GM12801 (cell line): Measurements from ENCODE around the gene TTC34.

Experiments
- TF ChIP-seq, protein P1 (sequence below): IDR thresholded peaks from one replicate; pipeline ENCODE4 v1.5.1; 2011; ENCODE audit warnings: control low read depth; ENCODE audit not compliant: insufficient read length; ENCODE audit errors: extremely low read depth

Gene TTC34

GRCh38 chr1:2812939-2813653 is 11.6 kb upstream of the TTC34 start:
- TF ChIP-seq, protein P1, sequence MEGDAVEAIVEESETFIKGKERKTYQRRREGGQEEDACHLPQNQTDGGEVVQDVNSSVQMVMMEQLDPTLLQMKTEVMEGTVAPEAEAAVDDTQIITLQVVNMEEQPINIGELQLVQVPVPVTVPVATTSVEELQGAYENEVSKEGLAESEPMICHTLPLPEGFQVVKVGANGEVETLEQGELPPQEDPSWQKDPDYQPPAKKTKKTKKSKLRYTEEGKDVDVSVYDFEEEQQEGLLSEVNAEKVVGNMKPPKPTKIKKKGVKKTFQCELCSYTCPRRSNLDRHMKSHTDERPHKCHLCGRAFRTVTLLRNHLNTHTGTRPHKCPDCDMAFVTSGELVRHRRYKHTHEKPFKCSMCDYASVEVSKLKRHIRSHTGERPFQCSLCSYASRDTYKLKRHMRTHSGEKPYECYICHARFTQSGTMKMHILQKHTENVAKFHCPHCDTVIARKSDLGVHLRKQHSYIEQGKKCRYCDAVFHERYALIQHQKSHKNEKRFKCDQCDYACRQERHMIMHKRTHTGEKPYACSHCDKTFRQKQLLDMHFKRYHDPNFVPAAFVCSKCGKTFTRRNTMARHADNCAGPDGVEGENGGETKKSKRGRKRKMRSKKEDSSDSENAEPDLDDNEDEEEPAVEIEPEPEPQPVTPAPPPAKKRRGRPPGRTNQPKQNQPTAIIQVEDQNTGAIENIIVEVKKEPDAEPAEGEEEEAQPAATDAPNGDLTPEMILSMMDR = no peak

DNA sequence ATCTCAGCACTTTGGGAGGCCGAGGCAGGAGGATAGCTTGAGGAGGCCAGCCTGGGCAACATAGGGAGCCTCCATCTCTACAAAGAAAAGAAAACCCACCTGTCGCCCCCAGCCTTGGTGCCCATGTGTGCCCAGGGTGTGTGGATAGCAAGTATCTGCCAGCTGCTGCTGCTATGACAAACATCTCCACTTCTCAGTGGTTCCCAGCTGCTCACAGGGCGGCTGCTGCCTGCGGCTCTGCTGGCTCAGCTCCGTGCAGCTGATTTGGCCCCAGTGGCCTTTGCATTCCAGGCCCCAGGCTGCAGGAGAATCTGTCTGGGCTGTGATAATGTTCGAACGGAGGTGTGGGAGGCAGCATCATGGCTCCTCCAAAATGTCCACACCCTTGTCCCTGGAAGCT is 10.6 kb upstream of the TTC34 start:
- TF ChIP-seq, protein P1 = no peak

DNA sequence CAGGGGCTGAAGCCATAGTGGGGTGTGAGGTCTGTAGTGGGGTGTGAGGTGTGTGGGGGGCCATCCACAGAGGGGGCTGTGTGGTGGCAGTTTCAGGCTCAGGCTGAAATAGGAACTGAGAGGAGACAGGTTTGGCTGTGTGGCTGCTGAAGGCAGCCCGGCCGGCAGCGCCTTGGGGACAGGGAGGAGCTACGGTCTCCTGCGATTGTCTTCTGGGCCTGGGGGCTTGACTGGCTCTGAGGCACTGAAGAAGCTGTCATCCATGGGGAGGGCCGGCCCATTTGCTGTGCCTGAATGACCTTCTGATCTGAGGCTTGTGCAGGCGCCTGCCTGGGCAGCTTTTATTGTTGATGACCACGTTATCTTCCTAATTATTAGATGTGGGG is 10.0 kb upstream of the TTC34 start:
- TF ChIP-seq, protein P1 = no peak

DNA sequence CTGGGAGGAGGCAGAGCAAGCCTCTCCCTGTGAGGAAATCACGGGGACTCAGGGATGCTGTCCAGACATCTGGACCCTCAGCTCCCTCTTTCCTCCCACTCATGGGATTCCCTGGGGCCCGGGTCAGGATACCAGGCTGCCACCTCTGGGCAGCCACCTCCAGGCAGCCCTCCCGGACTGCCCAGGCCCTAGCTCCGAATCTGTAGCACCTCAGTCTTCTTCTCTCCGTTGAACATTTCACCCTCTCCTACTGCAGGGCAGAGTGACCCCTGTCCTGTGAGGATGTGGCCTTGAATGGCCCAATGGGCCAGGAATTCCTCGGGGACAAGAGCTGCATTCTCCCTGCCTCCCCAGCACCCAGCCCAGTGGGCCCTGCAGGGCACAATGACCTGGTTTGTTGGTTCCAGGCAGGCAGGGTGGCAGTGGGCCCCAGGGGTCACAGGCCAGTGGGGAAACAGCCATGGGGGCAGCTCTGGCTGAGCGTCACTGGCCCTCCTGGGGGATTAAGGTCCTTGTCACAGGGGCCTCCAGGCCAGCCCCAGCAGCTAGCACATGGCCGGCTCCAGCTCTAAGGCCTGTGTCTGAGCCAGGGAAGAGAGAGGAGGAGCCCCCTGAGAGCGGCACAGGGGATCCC is 9.5 kb upstream of the TTC34 start:
- TF ChIP-seq, protein P1 = no peak

GRCh38 chr1:2810281-2810680 is 8.8 kb upstream of the TTC34 start:
- TF ChIP-seq, protein P1 = no peak

DNA sequence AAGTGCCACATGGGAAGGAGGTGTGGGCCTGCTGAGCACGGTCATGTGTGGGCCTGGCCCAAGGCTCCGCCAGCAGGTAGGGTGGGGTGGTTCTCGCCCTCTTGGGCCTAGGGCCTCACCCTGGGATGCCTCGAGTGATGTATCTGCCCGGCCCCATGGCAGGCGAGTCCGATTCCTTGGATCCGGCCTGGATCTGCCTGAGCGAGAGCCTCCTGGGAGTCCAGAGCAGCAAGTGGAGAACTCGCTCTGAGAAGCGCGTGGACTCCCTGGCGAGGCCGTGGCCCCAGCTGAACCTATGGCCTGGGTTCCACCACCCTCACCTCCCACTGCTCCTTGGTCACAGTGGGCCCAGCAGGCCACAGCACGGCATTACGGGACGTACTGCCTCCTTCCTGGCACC is 8.2 kb upstream of the TTC34 start:
- TF ChIP-seq, protein P1 = no peak

- TF ChIP-seq, protein P1 = no peak
Observed at GRCh38 chr1:2808831-2809605, 7.5 kb upstream of the TTC34 start.
